H9 (cell line): ENCODE measurements around the gene SH3PXD2B. TPM values are rescaled to one million over a fixed set of nuclear protein-coding genes. Genes with fewer than 3 reads are reported as not detected.

Source experiments
- DNase-seq: peaks from one replicate; pipeline ENCODE4 v3.0.0-alpha.2; 2017
- H2AFZ ChIP-seq: one replicate; pipeline ENCODE4 v1.6.1; 2013; ENCODE audit warnings: mild to moderate bottlenecking, low read length, control low read depth, moderate library complexity
- H2AK5ac ChIP-seq: 2 replicates; pipeline ENCODE4 v1.6.1; 2013; ENCODE audit warnings: low read length, control low read depth, mixed read lengths; ENCODE audit not compliant: insufficient read length
- H2BK120ac ChIP-seq: one replicate; pipeline ENCODE4 v1.6.1; 2013; ENCODE audit warnings: low read depth, mild to moderate bottlenecking, low read length, control low read depth, inconsistent platforms; ENCODE audit not compliant: poor library complexity, severe bottlenecking
- H2BK12ac ChIP-seq: 2 replicates; pipeline ENCODE4 v1.6.1; 2013; ENCODE audit warnings: low read length, control low read depth, mixed read lengths, low read depth; ENCODE audit not compliant: insufficient read length
- H2BK15ac ChIP-seq: 2 replicates; pipeline ENCODE4 v1.6.1; 2013; ENCODE audit warnings: low read depth, low read length, control low read depth
- H2BK20ac ChIP-seq: one replicate; pipeline ENCODE4 v1.6.1; 2013; ENCODE audit warnings: low read depth, mild to moderate bottlenecking, low read length, control low read depth, inconsistent platforms; ENCODE audit not compliant: poor library complexity, severe bottlenecking
- H2BK5ac ChIP-seq: 2 replicates; pipeline ENCODE4 v1.6.1; 2013; ENCODE audit warnings: low read length, control low read depth, mixed read lengths; ENCODE audit not compliant: insufficient read length
- H3K14ac ChIP-seq: 2 replicates; pipeline ENCODE4 v1.6.1; 2013; ENCODE audit warnings: low read length, control low read depth; ENCODE audit not compliant: insufficient read depth
- H3K18ac ChIP-seq: 2 replicates; pipeline ENCODE4 v1.6.1; 2013; ENCODE audit warnings: low read depth, mild to moderate bottlenecking, mixed read lengths, low read length, control low read depth; ENCODE audit not compliant: insufficient read length
- H3K23ac ChIP-seq: 2 replicates; pipeline ENCODE4 v1.6.1; 2013; ENCODE audit warnings: low read length, control low read depth, mixed read lengths, low read depth; ENCODE audit not compliant: insufficient read length
- H3K23me2 ChIP-seq: 2 replicates; pipeline ENCODE4 v1.6.1; 2013; ENCODE audit warnings: low read depth, mild to moderate bottlenecking, mixed read lengths, low read length, control low read depth; ENCODE audit not compliant: insufficient read length, poor library complexity, severe bottlenecking
- H3K27ac ChIP-seq: 2 replicates; pipeline ENCODE4 v1.5.1; 2013; ENCODE audit warnings: low read length, control low read depth, mixed read lengths, low read depth; ENCODE audit not compliant: insufficient read length
- H3K27me3 ChIP-seq: 2 replicates; pipeline ENCODE4 v1.6.1; 2013; ENCODE audit warnings: low read length, control low read depth, inconsistent platforms; ENCODE audit not compliant: insufficient read depth
- H3K4ac ChIP-seq: 2 replicates; pipeline ENCODE4 v1.6.1; 2013; ENCODE audit warnings: low read depth, mild to moderate bottlenecking, control low read depth, inconsistent platforms, low read length, moderate library complexity
- H3K4me1 ChIP-seq: 2 replicates; pipeline ENCODE4 v1.6.1; 2013; ENCODE audit warnings: low read length, control low read depth, inconsistent platforms; ENCODE audit not compliant: insufficient read depth
- H3K4me2 ChIP-seq: 2 replicates; pipeline ENCODE4 v1.6.1; 2013; ENCODE audit warnings: low read length, control low read depth, mixed read lengths; ENCODE audit not compliant: insufficient read length, insufficient read depth
- H3K56ac ChIP-seq: 2 replicates; pipeline ENCODE4 v1.6.1; 2013; ENCODE audit warnings: low read depth, mild to moderate bottlenecking, mixed read lengths, low read length, control low read depth; ENCODE audit not compliant: insufficient read length
- H3K79me1 ChIP-seq: 2 replicates; pipeline ENCODE4 v1.6.1; 2013; ENCODE audit warnings: low read depth, mild to moderate bottlenecking, moderate library complexity, low read length, control low read depth, inconsistent platforms; ENCODE audit not compliant: insufficient read depth, poor library complexity, severe bottlenecking
- H3K79me2 ChIP-seq: 2 replicates; pipeline ENCODE4 v1.6.1; 2013; ENCODE audit warnings: low read length, control low read depth, inconsistent platforms; ENCODE audit not compliant: insufficient read depth
- H3K9ac ChIP-seq: 2 replicates; pipeline ENCODE4 v1.6.1; 2013; ENCODE audit warnings: low read length, control low read depth, mixed read lengths; ENCODE audit not compliant: insufficient read length; ENCODE audit errors: extremely low read depth
- H3K9me3 ChIP-seq: one replicate; pipeline ENCODE4 v1.6.1; 2013; ENCODE audit warnings: low read depth, low read length, inconsistent platforms; ENCODE audit not compliant: control insufficient read depth
- H3T11ph ChIP-seq: one replicate; pipeline ENCODE4 v1.6.1; 2013; ENCODE audit warnings: mild to moderate bottlenecking, low read length, control low read depth, inconsistent platforms
- H4K20me1 ChIP-seq: one replicate; pipeline ENCODE4 v1.6.1; 2013; ENCODE audit not compliant: control insufficient read depth, insufficient read length, insufficient read depth
- H4K5ac ChIP-seq: 2 replicates; pipeline ENCODE4 v1.6.1; 2013; ENCODE audit warnings: low read depth, mild to moderate bottlenecking, mixed read lengths, low read length, control low read depth; ENCODE audit not compliant: insufficient read length
- H4K8ac ChIP-seq: replicated peaks from 2 replicates; pipeline ENCODE4 v1.6.1; 2013; ENCODE audit warnings: low read length, control low read depth, mixed read lengths, low read depth; ENCODE audit not compliant: insufficient read length
- H4K91ac ChIP-seq: 2 replicates; pipeline ENCODE4 v1.6.1; 2013; ENCODE audit warnings: low read depth, mild to moderate bottlenecking, moderate library complexity, mixed read lengths, low read length, control low read depth; ENCODE audit not compliant: insufficient read length
- H3K27ac Mint-ChIP-seq, 3 experiments: 2 replicates in 2 of 3; 3 replicates in 1 of 3; pipeline ENCODE4 v1.8.0; 2020 to 2021; ENCODE audit warnings: mixed read lengths in 3 of 3, mild to moderate bottlenecking in 1 of 3, moderate library complexity in 1 of 3
- H3K27me3 Mint-ChIP-seq: 2 replicates; pipeline ENCODE4 v1.8.0; 2021; ENCODE audit warnings: low read depth, mild to moderate bottlenecking, moderate library complexity, mixed read lengths
- H3K36me3 Mint-ChIP-seq, 3 experiments: 2 replicates in 2 of 3; 3 replicates in 1 of 3; pipeline ENCODE4 v1.8.0; 2020 to 2021; ENCODE audit warnings: low read depth in 3 of 3, mixed read lengths in 3 of 3; ENCODE audit not compliant: insufficient read depth in 1 of 3
- H3K4me1 Mint-ChIP-seq, 2 experiments: 2 replicates each; pipeline ENCODE4 v1.8.0; 2020; ENCODE audit warnings: mixed read lengths in 2 of 2
- H3K4me3 Mint-ChIP-seq, 2 experiments: 2 replicates in 1 of 2; 3 replicates in 1 of 2; pipeline ENCODE4 v1.8.0; 2020 to 2021; ENCODE audit warnings: mild to moderate bottlenecking in 2 of 2, mixed read lengths in 2 of 2, moderate library complexity in 1 of 2
- H3K9me3 Mint-ChIP-seq, 2 experiments: 2 replicates in 1 of 2; 3 replicates in 1 of 2; pipeline ENCODE4 v1.8.0; 2020; ENCODE audit warnings: mild to moderate bottlenecking in 2 of 2, mixed read lengths in 2 of 2, moderate library complexity in 1 of 2
- CTCF ChIP-seq: fragments of 200-600 bp; sonication (generic); conservative IDR thresholded peaks from 3 replicates; pipeline ENCODE4 v1.8.0; 2021; ENCODE audit warnings: antibody characterized with exemption, mild to moderate bottlenecking
- WGBS: extraction: QIAGEN DNeasy Blood & Tissue Kit; methylation state at CpG from one replicate; pipeline ENCODE4 v1.1.7; 2013; ENCODE audit warnings: missing lambda C conversion rate, low lambda C conversion rate, mixed read lengths; ENCODE audit not compliant: insufficient read length; ENCODE audit errors: extremely low coverage; 5-methylcytosine and 5-hydroxymethylcytosine counted together
- total RNA-seq: library from RNA; stranded (reverse); gene quantifications from 2 replicates; pipeline ENCODE4 v1.2.1, GENCODE V29; 2021

The SH3PXD2B gene
- total RNA-seq, 1 experiment from 2014 or later: 49.0 TPM

GRCh38 chr5:172463031-172463430 is 8.7 kb upstream of the SH3PXD2B start:
- no peaks in the 10 kb centered on the region for H3K4me1 ChIP-seq
- Mint-ChIP-seq H3K27me3 (peaks cover 53% of the 10 kb centered on the region), H3K36me3 (peaks cover 0 to 14% (median 2%) of the 10 kb centered on the region in 3 experiments; a peak in 3 of 7 replicates), H3K9me3 (peaks cover 10 to 11% of the 10 kb centered on the region in 2 experiments; a peak in 4 of 5 replicates), H3K4me1 (peaks cover 10 to 14% of the 10 kb centered on the region in 2 experiments), H3K4me3 (no peak overlapping the region), H3K27ac (no peak overlapping the region)
- H2AK5ac ChIP-seq: no peak overlapping the region
- TF ChIP-seq CTCF: no peak
- no peaks in the 10 kb centered on the region for H3K9me3 ChIP-seq
- H3K79me2 ChIP-seq: no peaks in the 10 kb centered on the region
- DNase-seq: no peak
- no peak overlapping the region for H3K27ac ChIP-seq
- H3K14ac ChIP-seq: no peak overlapping the region
- no peak overlapping the region for H3K9ac ChIP-seq
- H3K4ac ChIP-seq: no peak overlapping the region
- no peak overlapping the region for H2AFZ ChIP-seq
- H3K4me2 ChIP-seq: no peak overlapping the region
- no peak overlapping the region for H2BK15ac ChIP-seq
- no peak overlapping the region for H3T11ph ChIP-seq
- H4K8ac ChIP-seq: no peak overlapping the region
- H3K56ac ChIP-seq: no peak overlapping the region
- no peak overlapping the region for H2BK12ac ChIP-seq
- no peaks in the 10 kb centered on the region for H3K23me2 ChIP-seq
- no peak overlapping the region for H3K18ac ChIP-seq
- no peak overlapping the region for H2BK120ac ChIP-seq
- no peaks in the 10 kb centered on the region for H3K27me3 ChIP-seq
- H4K20me1 ChIP-seq: no peaks in the 10 kb centered on the region
- H3K23ac ChIP-seq: no peak overlapping the region
- no peak overlapping the region for H4K5ac ChIP-seq
- H2BK20ac ChIP-seq: no peak overlapping the region
- no peaks in the 10 kb centered on the region for H3K79me1 ChIP-seq
- no peak overlapping the region for H4K91ac ChIP-seq
- WGBS: no CpG with 5 or more reads among the region's 9 CpGs
- no peak overlapping the region for H2BK5ac ChIP-seq
